ENCODE results near the gene C1orf116. TPM values are rescaled to one million over a fixed set of nuclear protein-coding genes. Genes with fewer than 3 reads are reported as not detected.

C1orf116 gene
- total RNA-seq, 4 donors from 2014 or later = 40.6 to 95.8 (median 77.6) TPM

GRCh38 chr1:207069858-207070506 lies 37.4 kb upstream of the C1orf116 start:
- Histone ChIP-seq H3K4me1 (peaks cover 8% of the 10 kb centered on the region), H3K27ac (no peak overlapping the region), H3K36me3 (peaks cover 83% of the 10 kb centered on the region), H3K4me3 (no peak overlapping the region), H3K27me3 (no peaks in the 10 kb centered on the region), H3K9me3 (no peaks in the 10 kb centered on the region)
- no peak for DNase-seq (ENCODE audit: low spot score in 2 of 2)
- no peak for TF ChIP-seq EP300 (IDR thresholded peaks at IDR 0.05)
- no peak for TF ChIP-seq POLR2A (IDR thresholded peaks at IDR 0.05)
- TF ChIP-seq, protein P1, sequence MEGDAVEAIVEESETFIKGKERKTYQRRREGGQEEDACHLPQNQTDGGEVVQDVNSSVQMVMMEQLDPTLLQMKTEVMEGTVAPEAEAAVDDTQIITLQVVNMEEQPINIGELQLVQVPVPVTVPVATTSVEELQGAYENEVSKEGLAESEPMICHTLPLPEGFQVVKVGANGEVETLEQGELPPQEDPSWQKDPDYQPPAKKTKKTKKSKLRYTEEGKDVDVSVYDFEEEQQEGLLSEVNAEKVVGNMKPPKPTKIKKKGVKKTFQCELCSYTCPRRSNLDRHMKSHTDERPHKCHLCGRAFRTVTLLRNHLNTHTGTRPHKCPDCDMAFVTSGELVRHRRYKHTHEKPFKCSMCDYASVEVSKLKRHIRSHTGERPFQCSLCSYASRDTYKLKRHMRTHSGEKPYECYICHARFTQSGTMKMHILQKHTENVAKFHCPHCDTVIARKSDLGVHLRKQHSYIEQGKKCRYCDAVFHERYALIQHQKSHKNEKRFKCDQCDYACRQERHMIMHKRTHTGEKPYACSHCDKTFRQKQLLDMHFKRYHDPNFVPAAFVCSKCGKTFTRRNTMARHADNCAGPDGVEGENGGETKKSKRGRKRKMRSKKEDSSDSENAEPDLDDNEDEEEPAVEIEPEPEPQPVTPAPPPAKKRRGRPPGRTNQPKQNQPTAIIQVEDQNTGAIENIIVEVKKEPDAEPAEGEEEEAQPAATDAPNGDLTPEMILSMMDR (IDR thresholded peaks at IDR 0.05) = no peak
- TF ChIP-seq POLR2AphosphoS5 (IDR thresholded peaks at IDR 0.05) = no peak
- WGBS = 92% methylated on average over 5 of the region's 5 CpGs

DNA sequence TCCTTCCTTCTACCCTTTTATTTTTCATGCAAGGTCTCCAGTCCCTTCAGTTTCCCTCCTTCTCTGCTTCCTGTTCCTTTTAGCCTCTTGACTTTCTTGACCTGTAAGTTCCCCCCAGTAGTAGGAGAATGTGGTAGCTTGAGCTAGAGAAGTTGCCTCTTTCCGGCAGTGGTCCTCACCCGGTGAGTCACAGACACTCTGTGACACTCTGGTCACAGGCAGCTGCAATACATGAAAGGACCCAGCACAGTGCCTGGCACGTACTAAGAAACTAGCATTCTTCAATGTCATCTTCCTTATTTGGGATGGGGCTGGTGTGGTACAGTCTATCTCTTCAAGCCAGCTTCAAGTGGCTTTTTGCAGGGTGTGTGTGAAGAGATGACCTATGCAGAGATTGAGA lies 36.5 kb upstream of the C1orf116 start:
- H3K4me3 ChIP-seq = no peak overlapping the region
- no peak overlapping the region for H3K27ac ChIP-seq
- 86% methylated on average over 3 of the region's 3 CpGs for WGBS
- no peak for DNase-seq (ENCODE audit: low spot score in 2 of 2)
- H3K9me3 ChIP-seq = no peaks in the 10 kb centered on the region
- peaks cover 92% of the 10 kb centered on the region for H3K36me3 ChIP-seq
- TF ChIP-seq POLR2AphosphoS5 (IDR thresholded peaks at IDR 0.05) = no peak
- TF ChIP-seq, protein P1 (IDR thresholded peaks at IDR 0.05) = no peak
- no peak for TF ChIP-seq EP300 (IDR thresholded peaks at IDR 0.05)
- no peak for TF ChIP-seq POLR2A (IDR thresholded peaks at IDR 0.05)
- no peaks in the 10 kb centered on the region for H3K27me3 ChIP-seq
- H3K4me1 ChIP-seq = no peaks in the 10 kb centered on the region

GRCh38 chr1:207067665-207068064 lies 35.1 kb upstream of the C1orf116 start:
- H3K4me1 ChIP-seq = no peaks in the 10 kb centered on the region
- H3K9me3 ChIP-seq = no peaks in the 10 kb centered on the region
- H3K27ac ChIP-seq = no peak overlapping the region
- H3K27me3 ChIP-seq = no peaks in the 10 kb centered on the region
- DNase-seq (ENCODE audit: low spot score in 2 of 2) = no peak
- peaks cover 94% of the 10 kb centered on the region for H3K36me3 ChIP-seq
- no peak for TF ChIP-seq POLR2AphosphoS5 (IDR thresholded peaks at IDR 0.05)
- TF ChIP-seq, protein P1 (IDR thresholded peaks at IDR 0.05) = no peak
- no peak for TF ChIP-seq POLR2A (IDR thresholded peaks at IDR 0.05)
- TF ChIP-seq EP300 (IDR thresholded peaks at IDR 0.05) = no peak
- 98% methylated on average over 5 of the region's 5 CpGs for WGBS
- no peak overlapping the region for H3K4me3 ChIP-seq

DNA sequence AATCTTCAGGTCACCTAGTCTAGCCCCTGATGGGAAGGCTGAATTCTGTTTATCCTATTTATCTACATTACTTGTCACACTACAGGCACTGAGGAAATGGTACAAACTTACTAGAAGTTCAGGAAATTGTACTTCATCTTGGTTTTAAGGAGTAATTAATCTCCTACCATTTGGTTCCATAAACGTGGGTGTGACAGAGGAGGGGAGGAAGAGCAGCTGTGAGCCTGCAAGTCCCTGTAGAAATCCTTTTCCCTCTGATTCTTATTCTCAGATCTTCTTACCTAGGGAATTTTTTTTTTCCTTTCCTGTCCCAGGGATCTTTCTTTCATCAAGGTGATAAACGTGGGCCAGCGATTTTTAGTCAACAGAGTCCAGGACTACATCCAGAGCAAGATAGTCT lies 34.6 kb upstream of the C1orf116 start:
- Histone ChIP-seq H3K27ac (no peak overlapping the region), H3K9me3 (no peaks in the 10 kb centered on the region), H3K4me3 (no peak overlapping the region), H3K36me3 (peaks cover 94% of the 10 kb centered on the region), H3K27me3 (no peaks in the 10 kb centered on the region), H3K4me1 (no peaks in the 10 kb centered on the region)
- DNase-seq (ENCODE audit: low spot score in 2 of 2) = no peak
- WGBS = 58% methylated on average over 3 of the region's 3 CpGs
- TF ChIP-seq POLR2A (IDR thresholded peaks at IDR 0.05) = no peak
- TF ChIP-seq, protein P1 (IDR thresholded peaks at IDR 0.05) = no peak
- no peak for TF ChIP-seq POLR2AphosphoS5 (IDR thresholded peaks at IDR 0.05)
- TF ChIP-seq EP300 (IDR thresholded peaks at IDR 0.05) = no peak

DNA sequence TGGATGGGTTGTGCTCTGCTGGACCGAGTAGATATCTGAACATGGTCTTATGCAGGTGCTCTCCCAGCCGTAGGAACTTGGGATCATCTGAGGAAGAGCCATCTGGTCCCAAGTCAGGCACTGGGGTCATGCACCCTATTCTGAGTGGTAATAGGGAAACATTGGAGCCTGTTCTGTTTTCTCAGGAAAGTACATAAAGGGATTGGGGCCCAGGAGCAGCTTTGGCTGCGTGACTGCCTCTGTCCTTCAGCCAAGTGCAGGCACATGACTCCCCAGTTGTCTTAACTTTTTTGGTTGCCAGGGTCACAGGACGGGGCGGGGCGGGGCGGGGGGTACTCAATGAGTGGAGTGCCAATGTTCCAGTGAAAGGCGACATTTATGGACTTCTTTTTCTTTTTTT lies 32.0 kb upstream of the C1orf116 start:
- Histone ChIP-seq H3K9me3 (no peaks in the 10 kb centered on the region), H3K4me3 (no peak overlapping the region), H3K4me1 (no peaks in the 10 kb centered on the region), H3K27ac (no peak overlapping the region), H3K36me3 (peaks cover 82% of the 10 kb centered on the region), H3K27me3 (no peaks in the 10 kb centered on the region)
- no peak for TF ChIP-seq POLR2A (IDR thresholded peaks at IDR 0.05)
- no peak for TF ChIP-seq EP300 (IDR thresholded peaks at IDR 0.05)
- TF ChIP-seq POLR2AphosphoS5 (IDR thresholded peaks at IDR 0.05) = no peak
- TF ChIP-seq, protein P1 (IDR thresholded peaks at IDR 0.05) = no peak
- DNase-seq (ENCODE audit: low spot score in 2 of 2) = no peak
- WGBS = 66% methylated on average over 8 of the region's 8 CpGs

All from suprapubic skin (tissue), 4 donors.